ENCODE data around the gene ANGPT4. TPM values are rescaled to one million over a fixed set of nuclear protein-coding genes. Genes with fewer than 3 reads are reported as not detected.

The ANGPT4 gene
- total and polyA plus RNA-seq, 10 of the 15 experiments (the other 5 are each of a cell fraction or from before 2014, with no cell fraction given), result 0.01 to 0.16 TPM; not detected in 8

DNA sequence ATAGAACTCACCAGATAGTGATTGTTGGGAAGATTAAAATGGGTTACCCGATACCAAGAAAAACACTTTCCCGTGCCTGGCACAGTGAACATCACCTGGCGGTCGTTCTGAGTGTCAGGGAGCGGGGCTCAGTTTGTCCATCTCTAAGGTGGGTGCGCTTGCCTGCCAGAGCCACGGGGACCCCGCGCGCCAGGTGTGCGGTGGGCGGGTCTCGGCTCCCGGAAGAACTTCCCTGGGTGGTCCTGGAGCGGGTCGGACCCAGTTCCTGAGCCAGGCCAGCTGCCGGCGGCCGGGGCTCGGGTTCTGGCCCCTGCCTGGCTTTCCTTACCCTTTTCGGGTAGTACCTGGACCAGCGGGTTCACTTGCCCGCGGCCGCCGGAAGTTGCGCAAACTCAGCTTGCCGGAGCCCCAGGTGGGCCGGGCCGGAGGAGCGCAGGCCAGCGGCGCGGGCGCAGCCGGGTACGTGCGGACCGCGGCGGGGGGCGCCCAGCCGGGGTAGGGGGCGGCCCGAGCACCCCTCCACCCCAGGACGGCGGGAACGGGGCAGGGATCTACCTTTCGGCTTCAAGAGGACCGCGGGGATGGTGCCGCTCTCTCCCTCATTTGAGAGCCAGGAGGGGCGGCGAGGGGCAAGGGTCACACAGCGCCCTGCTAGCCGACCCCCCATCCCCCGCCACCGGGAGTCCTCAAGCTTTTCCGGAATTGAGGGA, 75.1 kb downstream of the ANGPT4 start:
- CTCF ChIA-PET, result no interaction called here

DNA sequence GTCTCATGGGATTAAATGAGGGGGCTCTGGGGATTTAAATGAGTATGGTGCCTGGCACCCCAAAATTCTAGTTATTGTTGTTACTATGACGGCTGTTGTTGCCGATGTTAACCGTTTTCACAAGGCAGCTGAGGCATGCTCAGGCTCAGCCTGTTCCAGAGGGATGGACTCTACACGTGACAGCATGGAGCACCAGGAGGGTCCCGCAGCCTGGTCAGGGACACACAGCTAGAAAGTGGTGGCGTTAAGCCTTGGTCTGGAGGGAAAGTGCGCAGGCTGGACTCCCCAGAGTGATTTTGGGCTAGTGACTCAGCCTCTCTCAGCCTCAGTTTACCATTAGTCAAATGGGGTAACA, 75.7 kb downstream of the ANGPT4 start:
- Histone ChIP-seq H2AFZ (ENCODE audit: control insufficient read depth, low read depth, low read length) (no peak overlapping the region), H3K27me3 (replicated peaks in 1 of 2; ENCODE audit: control insufficient read depth in 2 of 2, insufficient read depth in 2 of 2, low read length in 1 of 2) (no peaks in the 10 kb centered on the region), H3K9me3 (replicated peaks; ENCODE audit: control insufficient read depth, insufficient read depth, low read length) (no peaks in the 10 kb centered on the region; the same call in 2 of the 3 replicates), H3K4me3 (no peak overlapping the region), H3K9ac (ENCODE audit: control insufficient read depth, insufficient read depth, low read length) (no peak overlapping the region), H3K4me2 (ENCODE audit: control insufficient read depth, insufficient read depth) (peak overlapping the region; percentile 94; the same call in 1 of the 2 replicates), H3K36me3 (ENCODE audit: control insufficient read depth in 2 of 2, insufficient read depth in 2 of 2, low read length in 1 of 2) (peaks cover 0 to 3% of the 10 kb centered on the region in 2 experiments; a peak in 2 of 4 replicates), H3K79me2 (ENCODE audit: control insufficient read depth, insufficient read depth, low read length) (peaks cover 6% of the 10 kb centered on the region), H3K27ac (ENCODE audit: control insufficient read depth, insufficient read depth) (no peak overlapping the region), H3K4me1 (ENCODE audit: control insufficient read depth, insufficient read depth, low read length) (peaks cover 22% of the 10 kb centered on the region), H4K20me1 (ENCODE audit: control insufficient read depth, insufficient read depth) (no peaks in the 10 kb centered on the region)
- TF ChIP-seq CHD2 (IDR thresholded peaks at IDR 0.05; ENCODE audit: borderline replicate concordance, low read depth, low read length) (no peak), CEBPB (IDR thresholded peaks at IDR 0.05; ENCODE audit: borderline replicate concordance in 1 of 2, low read depth in 2 of 2, low read length in 2 of 2) (no peak), NFYA (IDR thresholded peaks at IDR 0.05; ENCODE audit: borderline replicate concordance, low read depth, low read length) (no peak), TBL1XR1 (IDR thresholded peaks at IDR 0.05; ENCODE audit: low read depth, low read length) (no peak)
- TF ChIP-seq, protein P1, sequence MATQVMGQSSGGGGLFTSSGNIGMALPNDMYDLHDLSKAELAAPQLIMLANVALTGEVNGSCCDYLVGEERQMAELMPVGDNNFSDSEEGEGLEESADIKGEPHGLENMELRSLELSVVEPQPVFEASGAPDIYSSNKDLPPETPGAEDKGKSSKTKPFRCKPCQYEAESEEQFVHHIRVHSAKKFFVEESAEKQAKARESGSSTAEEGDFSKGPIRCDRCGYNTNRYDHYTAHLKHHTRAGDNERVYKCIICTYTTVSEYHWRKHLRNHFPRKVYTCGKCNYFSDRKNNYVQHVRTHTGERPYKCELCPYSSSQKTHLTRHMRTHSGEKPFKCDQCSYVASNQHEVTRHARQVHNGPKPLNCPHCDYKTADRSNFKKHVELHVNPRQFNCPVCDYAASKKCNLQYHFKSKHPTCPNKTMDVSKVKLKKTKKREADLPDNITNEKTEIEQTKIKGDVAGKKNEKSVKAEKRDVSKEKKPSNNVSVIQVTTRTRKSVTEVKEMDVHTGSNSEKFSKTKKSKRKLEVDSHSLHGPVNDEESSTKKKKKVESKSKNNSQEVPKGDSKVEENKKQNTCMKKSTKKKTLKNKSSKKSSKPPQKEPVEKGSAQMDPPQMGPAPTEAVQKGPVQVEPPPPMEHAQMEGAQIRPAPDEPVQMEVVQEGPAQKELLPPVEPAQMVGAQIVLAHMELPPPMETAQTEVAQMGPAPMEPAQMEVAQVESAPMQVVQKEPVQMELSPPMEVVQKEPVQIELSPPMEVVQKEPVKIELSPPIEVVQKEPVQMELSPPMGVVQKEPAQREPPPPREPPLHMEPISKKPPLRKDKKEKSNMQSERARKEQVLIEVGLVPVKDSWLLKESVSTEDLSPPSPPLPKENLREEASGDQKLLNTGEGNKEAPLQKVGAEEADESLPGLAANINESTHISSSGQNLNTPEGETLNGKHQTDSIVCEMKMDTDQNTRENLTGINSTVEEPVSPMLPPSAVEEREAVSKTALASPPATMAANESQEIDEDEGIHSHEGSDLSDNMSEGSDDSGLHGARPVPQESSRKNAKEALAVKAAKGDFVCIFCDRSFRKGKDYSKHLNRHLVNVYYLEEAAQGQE (IDR thresholded peaks at IDR 0.05; ENCODE audit: low read depth, low read length), result no peak
- TF ChIP-seq, protein P2, sequence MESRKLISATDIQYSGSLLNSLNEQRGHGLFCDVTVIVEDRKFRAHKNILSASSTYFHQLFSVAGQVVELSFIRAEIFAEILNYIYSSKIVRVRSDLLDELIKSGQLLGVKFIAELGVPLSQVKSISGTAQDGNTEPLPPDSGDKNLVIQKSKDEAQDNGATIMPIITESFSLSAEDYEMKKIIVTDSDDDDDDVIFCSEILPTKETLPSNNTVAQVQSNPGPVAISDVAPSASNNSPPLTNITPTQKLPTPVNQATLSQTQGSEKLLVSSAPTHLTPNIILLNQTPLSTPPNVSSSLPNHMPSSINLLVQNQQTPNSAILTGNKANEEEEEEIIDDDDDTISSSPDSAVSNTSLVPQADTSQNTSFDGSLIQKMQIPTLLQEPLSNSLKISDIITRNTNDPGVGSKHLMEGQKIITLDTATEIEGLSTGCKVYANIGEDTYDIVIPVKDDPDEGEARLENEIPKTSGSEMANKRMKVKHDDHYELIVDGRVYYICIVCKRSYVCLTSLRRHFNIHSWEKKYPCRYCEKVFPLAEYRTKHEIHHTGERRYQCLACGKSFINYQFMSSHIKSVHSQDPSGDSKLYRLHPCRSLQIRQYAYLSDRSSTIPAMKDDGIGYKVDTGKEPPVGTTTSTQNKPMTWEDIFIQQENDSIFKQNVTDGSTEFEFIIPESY (IDR thresholded peaks at IDR 0.05), result no peak
- ChIA-PET SMC1A (ENCODE audit: uncharacterized antibody, unreplicated experiment) (no interaction called here), CTCF (no interaction called here), RAD21 (ENCODE audit: unreplicated experiment) (no interaction called here), POLR2A (no interaction called here)
- intact Hi-C loops (cut with micrococcal nuclease; ENCODE audit: unreplicated experiment) (no loop called here), in situ Hi-C loops (cut with MboI) (no loop called here)
- ATAC-seq (no peak), DNase-seq (ENCODE audit: low read depth, low spot score) (no peak), FAIRE-seq (no peak)
- 96% methylated on average over 7 of the region's 7 CpGs for WGBS (ENCODE audit: insufficient coverage, insufficient replicate concordance, low lambda C conversion rate, missing lambda C conversion rate)
- BruUV-seq (replicated peaks), result no TSS peak

More for the DNA sequence above, 75.1 kb downstream of the ANGPT4 start:
- H3K79me2 ChIP-seq (ENCODE audit: control insufficient read depth, insufficient read depth, low read length), result peaks cover 6% of the 10 kb centered on the region
- peak overlapping the region; percentile 58 for H2AFZ ChIP-seq (ENCODE audit: control insufficient read depth, low read depth, low read length)
- 70% methylated on average over 32 of the region's 59 CpGs for WGBS (ENCODE audit: insufficient coverage, insufficient replicate concordance, low lambda C conversion rate, missing lambda C conversion rate)
- peak overlapping the region; percentile 61 for H3K4me3 ChIP-seq
- no peak for DNase-seq (ENCODE audit: low read depth, low spot score)
- intact Hi-C loops (cut with micrococcal nuclease; ENCODE audit: unreplicated experiment) (no loop called here), in situ Hi-C loops (cut with MboI) (no loop called here)
- peak overlapping the region; percentile 94 for H3K4me2 ChIP-seq (ENCODE audit: control insufficient read depth, insufficient read depth)
- H3K27ac ChIP-seq (ENCODE audit: control insufficient read depth, insufficient read depth), result no peak overlapping the region
- RAD21 ChIA-PET (ENCODE audit: unreplicated experiment), result no interaction called here
- POLR2A ChIA-PET, result no interaction called here
- H3K27me3 ChIP-seq (replicated peaks in 1 of 2; ENCODE audit: control insufficient read depth in 2 of 2, insufficient read depth in 2 of 2, low read length in 1 of 2), result no peaks in the 10 kb centered on the region
- H3K9me3 ChIP-seq (replicated peaks; ENCODE audit: control insufficient read depth, insufficient read depth, low read length), result no peaks in the 10 kb centered on the region; the same call in 2 of the 3 replicates
- peak in 1 of 2 experiments; percentile 75; a peak in 1 of 4 replicates for TF ChIP-seq CEBPB (IDR thresholded peaks at IDR 0.05; ENCODE audit: borderline replicate concordance in 1 of 2, low read depth in 2 of 2, low read length in 2 of 2)
- no peak for TF ChIP-seq RAD51 (IDR thresholded peaks at IDR 0.05)
- FAIRE-seq, result no peak
- BruUV-seq (replicated peaks), result no TSS peak
- no peak for ATAC-seq
- H4K20me1 ChIP-seq (ENCODE audit: control insufficient read depth, insufficient read depth), result no peaks in the 10 kb centered on the region
- peaks cover 0 to 5% of the 10 kb centered on the region in 2 experiments; a peak in 2 of 4 replicates for H3K36me3 ChIP-seq (ENCODE audit: control insufficient read depth in 2 of 2, insufficient read depth in 2 of 2, low read length in 1 of 2)
- H3K9ac ChIP-seq (ENCODE audit: control insufficient read depth, insufficient read depth, low read length), result no peak overlapping the region
- peaks cover 23% of the 10 kb centered on the region for H3K4me1 ChIP-seq (ENCODE audit: control insufficient read depth, insufficient read depth, low read length)
- SMC1A ChIA-PET (ENCODE audit: uncharacterized antibody, unreplicated experiment), result no interaction called here
